Esophagus squamous epithelium (tissue), 5 donors: Measurements from ENCODE around the gene GFRA1. TPM values are rescaled to one million over a fixed set of nuclear protein-coding genes. Genes with fewer than 3 reads are reported as not detected.

Source experiments
- DNase-seq: peaks from one replicate; lab custom pipeline; 2025; lab: John Stamatoyannopoulos, UW
- H3K27ac ChIP-seq, 4 donors: fragments of 200-600 bp; sonication (generic); one replicate each; pipeline ENCODE4 v1.5.1; 2016 to 2019; ENCODE audit warnings: mild to moderate bottlenecking in 1 of 4
- H3K27me3 ChIP-seq, 4 donors: fragments of 200-600 bp; sonication (generic); 1 replicate in 3 of 4; 2 replicates in 1 of 4; pipeline versions ENCODE4 v1.5.1 to v1.6.0; 2017 to 2021; ENCODE audit warnings: antibody characterized with exemption in 1 of 4
- H3K36me3 ChIP-seq, 3 donors: fragments of 200-600 bp; sonication (generic); one replicate each; pipeline ENCODE4 v1.5.1; 2016 to 2019
- H3K4me1 ChIP-seq, 3 donors: fragments of 200-600 bp; sonication (generic); one replicate each; pipeline ENCODE4 v1.5.1; 2017 to 2019
- H3K4me3 ChIP-seq, 4 donors: fragments of 200-600 bp; sonication (generic); 1 replicate in 3 of 4; 2 replicates in 1 of 4; pipeline ENCODE4 v1.5.1; 2016 to 2019; ENCODE audit warnings: mild to moderate bottlenecking in 2 of 4, moderate library complexity in 1 of 4
- H3K9me3 ChIP-seq, 3 donors: fragments of 200-600 bp; sonication (generic); one replicate each; pipeline ENCODE4 v1.5.1; 2016 to 2019
- POLR2A ChIP-seq, 4 donors: fragments of 450-650 bp; IDR thresholded peaks; one replicate each; pipeline ENCODE4 v1.6.1; 2017; ENCODE audit warnings: antibody characterized with exemption in 4 of 4, mild to moderate bottlenecking in 4 of 4, moderate library complexity in 3 of 4
- WGBS, 2 donors: methylation state at CpG; one replicate each; pipeline ENCODE4 v1.1.5; 2018; 5-methylcytosine and 5-hydroxymethylcytosine counted together
- intact Hi-C: fragments of 100-400 bp; cut with DNase I; formaldehyde crosslinking; loops from one replicate; pipeline ENCODE4 v1.15.0; 2022
- total RNA-seq, 4 donors: library from RNA; depleted of rRNA; stranded (reverse); fragments of >200 nt; gene quantifications; one replicate each; pipeline ENCODE4 v1.1.0, GENCODE V29; 2016
- TF ChIP-seq, protein P1 (sequence below), 6 experiments: fragments of 450-650 bp in 4 of 6; fragments of 200-600 bp in 2 of 6; sonication (generic) in 2 of 6; IDR thresholded peaks; one replicate each; pipeline ENCODE4 v1.5.1; 2016 to 2019; ENCODE audit warnings: antibody characterized with exemption in 6 of 6, mild to moderate bottlenecking in 4 of 6, moderate library complexity in 4 of 6
- donor health status: DM: yes; HTN: yes; CAD: no.

GFRA1 gene
- total RNA-seq, 4 donors from 2014 or later = 1.0 to 79.9 (median 4.2) TPM

DNA sequence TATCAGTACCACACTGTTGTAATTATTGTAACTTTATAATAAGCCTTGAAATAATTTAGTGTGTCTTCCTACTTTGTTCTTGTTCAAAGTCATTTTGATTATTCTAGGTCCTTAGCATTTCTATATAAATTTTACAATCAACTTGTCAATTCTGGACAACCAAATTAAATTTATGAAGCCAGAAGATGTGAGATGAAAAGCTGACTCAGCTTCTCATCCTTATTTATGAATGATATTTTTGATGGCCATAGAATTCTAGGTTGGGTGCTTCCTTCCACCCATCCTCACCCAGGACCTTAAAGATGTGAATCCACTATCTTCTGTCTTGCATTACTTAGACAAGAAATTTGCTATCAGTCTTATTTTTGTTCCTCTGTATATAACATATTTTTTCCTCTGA, 261.1 kb downstream of the GFRA1 start:
- no peak for DNase-seq
- Histone ChIP-seq H3K9me3 (no peaks in the 10 kb centered on the region), H3K36me3 (no peaks in the 10 kb centered on the region), H3K27me3 (no peaks in the 10 kb centered on the region), H3K4me1 (no peaks in the 10 kb centered on the region), H3K27ac (no peak overlapping the region), H3K4me3 (no peak overlapping the region)
- intact Hi-C loops = no loop called here
- TF ChIP-seq, protein P1, sequence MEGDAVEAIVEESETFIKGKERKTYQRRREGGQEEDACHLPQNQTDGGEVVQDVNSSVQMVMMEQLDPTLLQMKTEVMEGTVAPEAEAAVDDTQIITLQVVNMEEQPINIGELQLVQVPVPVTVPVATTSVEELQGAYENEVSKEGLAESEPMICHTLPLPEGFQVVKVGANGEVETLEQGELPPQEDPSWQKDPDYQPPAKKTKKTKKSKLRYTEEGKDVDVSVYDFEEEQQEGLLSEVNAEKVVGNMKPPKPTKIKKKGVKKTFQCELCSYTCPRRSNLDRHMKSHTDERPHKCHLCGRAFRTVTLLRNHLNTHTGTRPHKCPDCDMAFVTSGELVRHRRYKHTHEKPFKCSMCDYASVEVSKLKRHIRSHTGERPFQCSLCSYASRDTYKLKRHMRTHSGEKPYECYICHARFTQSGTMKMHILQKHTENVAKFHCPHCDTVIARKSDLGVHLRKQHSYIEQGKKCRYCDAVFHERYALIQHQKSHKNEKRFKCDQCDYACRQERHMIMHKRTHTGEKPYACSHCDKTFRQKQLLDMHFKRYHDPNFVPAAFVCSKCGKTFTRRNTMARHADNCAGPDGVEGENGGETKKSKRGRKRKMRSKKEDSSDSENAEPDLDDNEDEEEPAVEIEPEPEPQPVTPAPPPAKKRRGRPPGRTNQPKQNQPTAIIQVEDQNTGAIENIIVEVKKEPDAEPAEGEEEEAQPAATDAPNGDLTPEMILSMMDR (IDR thresholded peaks at IDR 0.05) = no peak
- no peak for TF ChIP-seq POLR2A (IDR thresholded peaks at IDR 0.05)

DNA sequence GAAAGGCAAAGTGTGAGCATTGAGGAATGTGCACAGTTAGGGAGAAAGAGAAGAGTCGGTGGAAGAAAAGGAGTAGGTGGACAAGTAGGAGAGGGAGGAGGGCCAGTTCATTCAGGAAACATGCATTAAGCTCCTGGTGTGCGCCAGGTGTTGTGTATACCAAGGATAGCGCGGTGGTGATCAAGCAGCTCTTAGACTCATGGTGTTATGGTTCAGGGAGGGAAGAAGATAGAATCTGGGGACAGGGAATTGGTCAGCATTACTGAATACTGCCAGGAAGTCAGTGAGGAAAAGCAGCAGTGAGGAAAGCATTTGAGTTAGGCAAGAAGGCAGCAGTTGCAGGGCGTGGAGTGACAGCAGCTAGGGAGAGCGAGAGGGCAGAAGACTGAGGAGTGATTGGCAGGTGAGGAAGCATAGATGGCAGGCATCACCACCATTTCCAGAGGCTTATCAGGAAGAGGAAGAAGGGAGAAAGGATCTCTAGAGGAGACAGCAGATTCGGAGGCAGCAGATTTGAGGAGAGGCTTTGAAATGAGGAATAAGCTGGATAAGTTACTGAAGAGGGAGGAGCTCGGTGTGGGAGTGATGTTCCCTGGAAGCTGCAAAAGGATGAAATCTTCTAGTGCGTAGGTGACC, 265.6 kb downstream of the GFRA1 start:
- Histone ChIP-seq H3K4me1 (no peaks in the 10 kb centered on the region), H3K9me3 (no peaks in the 10 kb centered on the region), H3K27me3 (no peaks in the 10 kb centered on the region), H3K27ac (no peak overlapping the region), H3K4me3 (no peak overlapping the region), H3K36me3 (no peaks in the 10 kb centered on the region)
- DNase-seq = no peak
- TF ChIP-seq, protein P1 (IDR thresholded peaks at IDR 0.05) = no peak
- no peak for TF ChIP-seq POLR2A (IDR thresholded peaks at IDR 0.05)
- 69 to 75% methylated on average over 9 of the region's 9 CpGs for whole genome bisulfite sequencing, 2 donors
- intact Hi-C loops = no loop called here

Other genes starting within 250 kb of the GFRA1 start
- gene CCDC172, start 51.2 kb upstream of the GFRA1 start, total RNA-seq = not detected
- 1 to 10 TPM in 3 of 4 donors, under 1 TPM in 1; 0.38 to 2.4 (median 1.7) TPM for gene PNLIPRP3, start 154.6 kb upstream of the GFRA1 start, total RNA-seq